ENCODE data around the gene VAMP8. TPM values are rescaled to one million over a fixed set of nuclear protein-coding genes. Genes with fewer than 3 reads are reported as not detected.
A peak's percentile ranks its signal among the peaks of the same experiment; 100 is the strongest.

Gene VAMP8
- total and polyA plus RNA-seq, 8 donors, result 51.8 to 250 (median 64.2) TPM

DNA sequence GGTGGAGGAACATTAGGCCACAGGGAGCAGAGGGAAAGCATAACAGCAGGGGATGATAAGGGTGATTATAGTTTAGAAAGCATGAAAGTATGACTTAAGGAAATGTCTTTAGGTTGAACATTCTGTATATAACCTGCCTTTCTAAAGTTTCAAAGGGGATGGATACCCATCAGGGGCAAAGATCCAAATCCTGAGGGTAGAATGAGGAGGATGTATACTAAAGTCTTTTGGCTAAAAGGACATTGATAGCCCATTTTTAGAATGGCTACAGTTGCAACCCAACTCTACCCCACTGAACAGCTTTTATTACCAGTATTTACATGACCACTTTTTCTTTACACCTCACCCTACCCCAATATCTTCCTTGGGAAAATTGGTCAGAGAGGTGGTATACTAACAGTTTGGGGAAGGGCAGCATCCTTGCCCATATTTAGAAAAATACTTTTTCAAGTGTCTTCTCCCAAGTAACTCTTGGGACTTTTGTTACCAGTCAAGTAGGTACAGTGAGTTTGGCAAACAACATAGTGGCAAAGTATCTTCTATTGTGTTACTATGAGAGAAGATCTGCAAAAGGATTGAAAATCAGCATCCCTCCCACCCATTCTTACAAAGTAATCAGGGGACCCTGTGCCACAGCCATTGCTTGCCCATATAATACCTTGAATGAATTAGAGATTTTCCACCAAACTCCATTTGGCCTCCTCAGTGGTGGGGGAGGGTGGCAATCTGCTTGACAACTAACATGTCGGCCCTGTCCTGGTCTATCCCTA is 30.1 kb upstream of the VAMP8 start:
- Histone ChIP-seq H3K4me3 (no peak overlapping the region), H3K27me3 (no peaks in the 10 kb centered on the region), H3K9me3 (no peaks in the 10 kb centered on the region), H3K27ac (peak overlapping the region in 1 of 2 donors; percentile 15), H3K4me1 (peaks cover 3 to 52% of the 10 kb centered on the region in 2 donors), H3K36me3 (peaks cover 5 to 87% of the 10 kb centered on the region in 2 donors)
- TF ChIP-seq, protein P1, sequence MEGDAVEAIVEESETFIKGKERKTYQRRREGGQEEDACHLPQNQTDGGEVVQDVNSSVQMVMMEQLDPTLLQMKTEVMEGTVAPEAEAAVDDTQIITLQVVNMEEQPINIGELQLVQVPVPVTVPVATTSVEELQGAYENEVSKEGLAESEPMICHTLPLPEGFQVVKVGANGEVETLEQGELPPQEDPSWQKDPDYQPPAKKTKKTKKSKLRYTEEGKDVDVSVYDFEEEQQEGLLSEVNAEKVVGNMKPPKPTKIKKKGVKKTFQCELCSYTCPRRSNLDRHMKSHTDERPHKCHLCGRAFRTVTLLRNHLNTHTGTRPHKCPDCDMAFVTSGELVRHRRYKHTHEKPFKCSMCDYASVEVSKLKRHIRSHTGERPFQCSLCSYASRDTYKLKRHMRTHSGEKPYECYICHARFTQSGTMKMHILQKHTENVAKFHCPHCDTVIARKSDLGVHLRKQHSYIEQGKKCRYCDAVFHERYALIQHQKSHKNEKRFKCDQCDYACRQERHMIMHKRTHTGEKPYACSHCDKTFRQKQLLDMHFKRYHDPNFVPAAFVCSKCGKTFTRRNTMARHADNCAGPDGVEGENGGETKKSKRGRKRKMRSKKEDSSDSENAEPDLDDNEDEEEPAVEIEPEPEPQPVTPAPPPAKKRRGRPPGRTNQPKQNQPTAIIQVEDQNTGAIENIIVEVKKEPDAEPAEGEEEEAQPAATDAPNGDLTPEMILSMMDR (IDR thresholded peaks at IDR 0.05), result no peak
- ATAC-seq, result no peak
- DNase-seq, result no peak
- intact Hi-C loops (cut with DNase I), result no loop called here

DNA sequence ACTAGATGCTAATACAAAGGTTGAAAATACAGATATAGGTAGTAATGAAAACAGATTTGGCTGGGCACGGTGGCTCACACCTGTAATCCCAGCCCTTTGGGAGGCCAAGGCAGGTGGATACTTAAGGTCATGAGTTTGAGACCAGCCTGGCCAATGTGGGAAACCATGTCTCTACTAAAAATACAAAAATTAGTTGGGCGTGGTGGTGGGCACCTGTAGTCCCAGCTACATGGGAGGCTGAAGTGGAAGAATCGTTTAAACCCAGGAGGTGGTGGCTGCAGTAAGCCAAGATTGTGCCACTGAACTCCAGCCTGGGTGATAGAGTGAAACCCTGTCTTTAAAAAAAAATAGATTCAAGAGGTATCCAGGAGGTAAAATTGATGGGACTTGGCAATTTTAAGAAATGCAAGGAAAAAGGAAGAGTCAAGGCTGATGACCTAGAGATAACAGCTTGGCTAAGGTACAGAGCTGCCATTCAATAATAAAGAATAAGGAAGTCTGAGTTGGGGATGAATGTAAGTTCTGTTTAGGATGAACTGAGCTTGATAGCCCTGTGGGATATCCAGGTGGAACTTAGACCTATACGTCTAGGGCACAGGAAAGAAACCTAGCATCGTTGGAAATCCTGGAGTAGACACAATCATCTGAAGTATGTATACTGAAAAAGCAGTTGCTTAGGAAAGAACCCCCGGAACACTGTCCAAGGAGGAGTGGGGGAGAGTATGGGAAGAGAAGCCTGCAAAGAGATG is 29.4 kb upstream of the VAMP8 start:
- no peak for ATAC-seq
- Histone ChIP-seq H3K4me3 (no peak overlapping the region), H3K36me3 (peaks cover 3 to 87% of the 10 kb centered on the region in 2 donors), H3K27ac (peak overlapping the region in 1 of 2 donors; percentile 15), H3K27me3 (no peaks in the 10 kb centered on the region), H3K9me3 (no peaks in the 10 kb centered on the region), H3K4me1 (peaks cover 2 to 45% of the 10 kb centered on the region in 2 donors)
- intact Hi-C loops (cut with DNase I), result no loop called here
- TF ChIP-seq, protein P1 (IDR thresholded peaks at IDR 0.05), result no peak
- no peak for DNase-seq

DNA sequence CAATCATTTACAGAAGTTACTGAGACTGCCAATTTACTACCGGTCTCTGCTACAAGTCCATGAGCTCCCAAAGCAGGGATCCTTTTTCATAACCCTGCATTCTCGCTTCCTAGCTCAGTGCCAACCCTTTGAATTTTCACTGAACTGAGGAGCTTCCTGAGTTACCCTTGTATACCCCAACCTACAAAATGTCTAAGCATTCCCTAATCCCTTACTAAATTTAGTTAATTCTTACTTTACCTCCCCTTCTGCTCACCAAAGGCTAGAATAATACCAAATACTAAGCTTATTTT is 28.8 kb upstream of the VAMP8 start:
- H3K36me3 ChIP-seq, result peaks cover 0 to 87% of the 10 kb centered on the region in 2 donors
- TF ChIP-seq, protein P1 (IDR thresholded peaks at IDR 0.05), result no peak
- DNase-seq (no peak), ATAC-seq (no peak)
- H3K9me3 ChIP-seq, result no peaks in the 10 kb centered on the region
- H3K4me1 ChIP-seq, result peaks cover 2 to 40% of the 10 kb centered on the region in 2 donors
- H3K27me3 ChIP-seq, result no peaks in the 10 kb centered on the region
- intact Hi-C loops (cut with DNase I), result no loop called here
- peak overlapping the region in 1 of 2 donors; percentile 5 for H3K27ac ChIP-seq
- no peak overlapping the region for H3K4me3 ChIP-seq

DNA sequence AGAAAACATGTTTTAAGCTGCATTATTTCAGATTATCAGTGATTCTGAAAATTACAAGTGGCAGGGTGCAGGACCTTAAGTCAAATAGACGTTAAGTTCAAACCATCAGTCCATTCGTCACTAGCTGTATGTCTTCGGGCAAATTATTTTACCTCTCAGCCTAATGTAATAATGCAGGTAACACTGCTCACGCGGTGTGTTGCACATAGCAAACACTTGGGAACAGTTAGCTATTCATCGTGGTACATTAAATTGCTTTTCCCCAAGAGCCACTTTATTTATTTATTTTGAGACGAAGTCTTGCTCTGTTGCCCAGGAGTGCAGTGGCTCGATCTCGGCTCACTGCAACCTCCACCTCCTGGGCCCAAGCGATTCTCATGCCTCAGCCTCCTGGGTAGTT is 28.3 kb upstream of the VAMP8 start:
- ATAC-seq (no peak), DNase-seq (no peak)
- Histone ChIP-seq H3K4me1 (peaks cover 2 to 35% of the 10 kb centered on the region in 2 donors), H3K9me3 (no peaks in the 10 kb centered on the region), H3K4me3 (no peak overlapping the region), H3K27ac (no peak overlapping the region), H3K27me3 (no peaks in the 10 kb centered on the region), H3K36me3 (peaks cover 0 to 87% of the 10 kb centered on the region in 2 donors)
- intact Hi-C loops (cut with DNase I), result no loop called here
- TF ChIP-seq, protein P1 (IDR thresholded peaks at IDR 0.05), result no peak

DNA sequence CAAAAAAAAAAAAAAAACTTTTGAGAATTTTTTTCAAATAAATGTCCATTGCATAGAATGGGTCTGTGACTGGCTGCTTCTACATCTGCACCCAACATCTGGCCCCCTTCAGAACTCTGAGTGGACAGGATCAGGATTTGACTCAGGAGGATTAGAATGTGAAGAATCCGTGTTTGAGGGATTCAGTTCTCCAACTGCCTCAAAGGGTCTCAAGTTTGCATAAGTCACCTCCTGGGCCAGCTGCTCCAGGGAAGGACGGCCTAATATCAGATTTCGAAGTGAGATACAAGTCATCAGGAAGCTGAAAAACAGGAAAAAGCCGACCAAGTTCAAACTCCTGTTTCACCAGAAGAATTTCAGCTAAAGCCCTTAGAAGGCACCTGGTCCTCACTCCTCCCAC is 27.6 kb upstream of the VAMP8 start:
- H3K4me1 ChIP-seq, result peaks cover 2 to 35% of the 10 kb centered on the region in 2 donors
- H3K9me3 ChIP-seq, result no peaks in the 10 kb centered on the region
- DNase-seq (no peak), ATAC-seq (no peak)
- peaks cover 0 to 87% of the 10 kb centered on the region in 2 donors for H3K36me3 ChIP-seq
- H3K27ac ChIP-seq, result peak overlapping the region in 1 of 2 donors; percentile 76
- H3K4me3 ChIP-seq, result no peak overlapping the region
- intact Hi-C loops (cut with DNase I), result loop anchor here in 1 of 2 donors (10.0 kb wide), 1 partner anchor 135 kb away; the partner anchor contains the start of genes CAPG and SH2D6
- no peaks in the 10 kb centered on the region for H3K27me3 ChIP-seq
- TF ChIP-seq, protein P1 (IDR thresholded peaks at IDR 0.05), result no peak

All from left lung (tissue), 10 donors.